Measurements from ENCODE around the gene DNAH6.

Gene DNAH6

DNA sequence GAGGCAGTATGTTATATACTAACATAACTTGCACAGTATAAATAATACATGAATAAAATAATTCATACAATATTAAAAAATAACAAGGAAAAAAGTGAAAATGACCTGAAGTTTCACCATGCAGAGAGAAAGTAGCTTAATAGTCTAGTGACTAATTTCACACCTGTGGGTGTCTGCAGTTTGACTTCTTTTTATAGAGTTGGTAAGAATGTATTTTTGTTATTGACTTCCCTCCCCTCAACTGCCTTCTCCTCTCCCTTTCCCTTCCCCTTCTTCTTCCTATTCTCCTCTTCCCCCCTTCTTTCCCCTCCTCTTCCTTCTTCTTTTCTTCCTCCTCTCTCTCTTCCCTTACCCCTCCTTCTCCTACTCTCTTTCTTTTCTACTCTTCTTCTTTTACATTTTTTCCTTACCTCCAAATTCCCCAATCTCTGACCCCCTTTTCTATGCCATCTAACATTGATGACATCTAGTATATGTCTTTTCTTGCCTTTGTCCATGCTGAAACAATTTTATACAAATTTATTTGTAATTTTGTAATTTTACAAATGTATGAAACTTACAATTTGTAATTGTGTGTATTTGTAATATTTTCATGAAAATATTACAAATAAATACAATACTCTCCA is 3.1 kb downstream of the DNAH6 start:
- no peak for DNase-seq (ENCODE audit: extremely low spot score)
- ChIA-PET CTCF (no interaction called here), POLR2A (no interaction called here)
- TF ChIP-seq FOXK2 (IDR thresholded peaks at IDR 0.05), result no peak
- no peak for TF ChIP-seq ELF4 (IDR thresholded peaks at IDR 0.05)
- no peak for TF ChIP-seq CTBP1 (IDR thresholded peaks at IDR 0.05; ENCODE audit: borderline replicate concordance)
- TF ChIP-seq LEF1 (IDR thresholded peaks at IDR 0.05; ENCODE audit: borderline replicate concordance), result no peak
- no peak for TF ChIP-seq TARDBP (IDR thresholded peaks at IDR 0.05)

DNA sequence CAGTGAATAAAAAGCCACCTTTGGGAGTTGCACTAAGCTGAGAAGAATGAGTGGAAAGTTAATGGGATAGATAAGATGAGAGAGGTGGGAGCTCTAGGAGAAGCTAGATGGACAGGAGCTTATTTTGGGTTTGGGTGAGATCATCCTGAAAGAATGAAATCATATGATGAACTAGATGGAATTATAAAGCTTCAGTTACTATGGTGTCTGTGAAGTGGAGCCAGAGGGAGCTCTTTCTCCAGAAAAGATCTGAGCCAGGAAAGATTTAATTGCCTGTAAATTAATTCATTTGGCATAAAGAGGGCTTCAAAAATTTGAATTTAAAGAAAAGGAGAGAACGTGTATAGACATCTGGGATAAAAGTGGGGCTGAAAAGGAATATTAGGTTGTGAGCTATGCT is 10.3 kb downstream of the DNAH6 start:
- DNase-seq (ENCODE audit: extremely low spot score), result no peak
- POLR2A ChIA-PET, result no interaction called here
- CTCF ChIA-PET, result interaction anchor here (1.0 kb wide), 1 partner anchor 110 kb away, joined by 3 read pairs; no protein-coding TSS in a partner anchor
- TF ChIP-seq, protein P1, sequence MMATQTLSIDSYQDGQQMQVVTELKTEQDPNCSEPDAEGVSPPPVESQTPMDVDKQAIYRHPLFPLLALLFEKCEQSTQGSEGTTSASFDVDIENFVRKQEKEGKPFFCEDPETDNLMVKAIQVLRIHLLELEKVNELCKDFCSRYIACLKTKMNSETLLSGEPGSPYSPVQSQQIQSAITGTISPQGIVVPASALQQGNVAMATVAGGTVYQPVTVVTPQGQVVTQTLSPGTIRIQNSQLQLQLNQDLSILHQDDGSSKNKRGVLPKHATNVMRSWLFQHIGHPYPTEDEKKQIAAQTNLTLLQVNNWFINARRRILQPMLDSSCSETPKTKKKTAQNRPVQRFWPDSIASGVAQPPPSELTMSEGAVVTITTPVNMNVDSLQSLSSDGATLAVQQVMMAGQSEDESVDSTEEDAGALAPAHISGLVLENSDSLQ (IDR thresholded peaks at IDR 0.05), result no peak
- TF ChIP-seq TARDBP (IDR thresholded peaks at IDR 0.05) (no peak), FOXK2 (IDR thresholded peaks at IDR 0.05) (no peak), BHLHE40 (IDR thresholded peaks at IDR 0.05; ENCODE audit: borderline replicate concordance) (no peak), FOXM1 (IDR thresholded peaks at IDR 0.05; ENCODE audit: borderline replicate concordance) (no peak), ARNT (IDR thresholded peaks at IDR 0.05) (no peak), ELF4 (IDR thresholded peaks at IDR 0.05) (no peak), NFRKB (IDR thresholded peaks at IDR 0.05) (no peak), FOXA1 (IDR thresholded peaks at IDR 0.05) (no peak), HDGF (IDR thresholded peaks at IDR 0.05; ENCODE audit: borderline replicate concordance) (no peak), L3MBTL2 (conservative IDR thresholded peaks at IDR 0.05) (no peak), SP1 (IDR thresholded peaks at IDR 0.05) (no peak)

DNA sequence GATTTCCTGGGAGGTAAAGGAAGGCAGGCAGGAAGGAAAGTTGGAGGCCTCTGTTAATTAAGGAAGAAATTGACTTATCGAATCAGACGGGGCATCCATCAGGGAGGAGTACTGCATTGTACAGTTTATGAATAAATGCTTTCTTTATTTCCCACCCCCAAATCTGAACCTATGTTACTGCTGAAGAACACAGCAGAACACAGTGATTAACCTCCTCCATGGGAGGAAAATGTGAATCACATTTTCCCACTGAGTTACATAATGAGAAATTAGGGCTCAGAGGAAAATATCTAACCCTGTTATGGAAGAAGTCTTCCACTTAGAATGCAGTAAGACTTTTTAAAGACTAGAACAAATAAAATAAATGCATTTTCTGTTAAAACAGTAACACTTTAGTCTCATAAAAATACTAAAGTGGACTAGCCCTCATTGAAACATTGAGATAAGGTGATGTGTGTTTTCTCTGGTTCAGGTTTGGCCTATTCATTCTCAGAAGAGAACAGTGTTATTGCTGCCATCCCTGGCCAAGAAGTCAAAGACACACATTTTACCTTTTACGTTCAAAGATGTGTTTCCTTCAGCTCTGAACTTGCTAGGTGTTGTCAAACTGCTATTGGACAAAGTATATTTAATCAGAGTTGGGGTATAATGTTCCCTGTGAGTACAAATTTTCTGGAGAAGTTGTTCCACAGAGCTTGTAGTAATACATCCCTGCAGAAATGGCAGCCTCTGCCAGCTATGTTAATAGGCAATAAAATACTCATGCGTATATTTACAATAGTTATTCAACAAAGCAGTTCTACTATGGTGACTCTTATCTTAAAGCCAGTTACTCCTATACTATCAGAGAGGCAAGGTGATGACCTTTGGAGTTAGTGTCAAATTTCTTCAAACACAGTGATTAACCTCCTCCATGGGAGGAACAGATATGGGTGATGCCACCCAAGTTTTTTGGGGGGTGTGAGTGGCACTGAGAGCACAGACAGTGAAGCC is 11.1 kb downstream of the DNAH6 start:
- CTCF ChIA-PET, result interaction anchor here (1.0 kb wide), 1 partner anchor 109 kb away, joined by 3 read pairs; no protein-coding TSS in a partner anchor
- no peak for DNase-seq (ENCODE audit: extremely low spot score)
- TF ChIP-seq ARNT (IDR thresholded peaks at IDR 0.05), result no peak
- TF ChIP-seq, protein P1 (IDR thresholded peaks at IDR 0.05), result no peak
- no peak for TF ChIP-seq CTBP1 (IDR thresholded peaks at IDR 0.05; ENCODE audit: borderline replicate concordance)
- no peak for TF ChIP-seq TARDBP (IDR thresholded peaks at IDR 0.05)
- no peak for TF ChIP-seq SP1 (IDR thresholded peaks at IDR 0.05)
- no peak for TF ChIP-seq ELF4 (IDR thresholded peaks at IDR 0.05)
- TF ChIP-seq FOXK2 (IDR thresholded peaks at IDR 0.05), result no peak
- TF ChIP-seq HDGF (IDR thresholded peaks at IDR 0.05; ENCODE audit: borderline replicate concordance), result no peak
- no peak for TF ChIP-seq FOXM1 (IDR thresholded peaks at IDR 0.05; ENCODE audit: borderline replicate concordance)
- no peak for TF ChIP-seq LEF1 (IDR thresholded peaks at IDR 0.05; ENCODE audit: borderline replicate concordance)
- no peak for TF ChIP-seq FOXA1 (IDR thresholded peaks at IDR 0.05)
- POLR2A ChIA-PET, result no interaction called here

DNA sequence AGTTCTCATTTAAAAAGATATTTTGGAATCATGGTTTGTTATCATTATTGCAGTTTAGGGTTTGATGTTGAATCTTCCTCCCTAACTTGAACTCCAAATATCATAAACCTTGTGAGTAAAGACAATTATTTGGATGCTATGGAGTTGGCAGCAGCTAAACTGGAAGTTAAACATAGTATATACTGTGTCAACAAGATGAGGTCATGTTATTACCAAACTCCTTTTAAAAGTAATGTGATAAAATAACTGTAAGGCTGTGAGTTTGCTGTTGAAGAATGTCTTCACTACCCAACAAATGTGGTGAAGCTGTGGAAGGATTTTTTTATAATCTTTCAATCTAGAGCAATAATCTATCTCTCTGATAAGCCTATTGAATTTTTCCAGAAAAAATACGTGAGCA is 16.0 kb downstream of the DNAH6 start:
- no peak for DNase-seq (ENCODE audit: extremely low spot score)
- TF ChIP-seq ZNF384 (IDR thresholded peaks at IDR 0.05) (no peak), L3MBTL2 (conservative IDR thresholded peaks at IDR 0.05) (no peak), NFRKB (IDR thresholded peaks at IDR 0.05) (no peak), FOXA1 (IDR thresholded peaks at IDR 0.05) (no peak), FOXM1 (IDR thresholded peaks at IDR 0.05; ENCODE audit: borderline replicate concordance) (no peak), CTBP1 (IDR thresholded peaks at IDR 0.05; ENCODE audit: borderline replicate concordance) (no peak), LEF1 (IDR thresholded peaks at IDR 0.05; ENCODE audit: borderline replicate concordance) (no peak), HDGF (IDR thresholded peaks at IDR 0.05; ENCODE audit: borderline replicate concordance) (no peak), FOXK2 (IDR thresholded peaks at IDR 0.05) (no peak), BHLHE40 (IDR thresholded peaks at IDR 0.05; ENCODE audit: borderline replicate concordance) (no peak)
- ChIA-PET POLR2A (no interaction called here), CTCF (no interaction called here)

DNA sequence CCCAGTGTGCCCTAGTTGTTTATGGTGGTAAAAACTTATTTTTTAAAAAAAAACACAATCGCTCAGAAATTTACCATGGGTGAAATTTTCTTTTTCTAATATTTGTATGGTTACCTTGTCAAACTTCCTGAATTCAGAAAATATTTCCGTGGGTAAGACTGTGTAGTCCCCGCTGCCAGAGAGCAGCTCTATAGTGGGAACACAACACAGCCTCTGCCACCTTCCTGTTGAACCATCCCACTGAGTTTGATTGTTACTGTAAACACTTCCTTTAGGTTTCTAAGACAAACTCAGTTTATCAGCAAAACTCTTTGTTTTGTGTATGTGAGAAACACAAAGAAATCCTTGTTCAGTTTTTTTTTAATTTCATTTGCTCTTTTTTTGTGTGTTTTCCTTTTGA is 17.9 kb downstream of the DNAH6 start:
- DNase-seq (ENCODE audit: extremely low spot score), result no peak
- POLR2A ChIA-PET, result no interaction called here
- CTCF ChIA-PET, result interaction anchor here (0.7 kb wide), 1 partner anchor 30 kb away, joined by 5 read pairs; no protein-coding TSS in a partner anchor
- no peak for TF ChIP-seq FOXM1 (IDR thresholded peaks at IDR 0.05; ENCODE audit: borderline replicate concordance)
- TF ChIP-seq LEF1 (IDR thresholded peaks at IDR 0.05; ENCODE audit: borderline replicate concordance), result no peak
- TF ChIP-seq BHLHE40 (IDR thresholded peaks at IDR 0.05; ENCODE audit: borderline replicate concordance), result no peak
- no peak for TF ChIP-seq CTBP1 (IDR thresholded peaks at IDR 0.05; ENCODE audit: borderline replicate concordance)
- no peak for TF ChIP-seq SUZ12 (IDR thresholded peaks at IDR 0.05)
- no peak for TF ChIP-seq NFRKB (IDR thresholded peaks at IDR 0.05)
- no peak for TF ChIP-seq ARNT (IDR thresholded peaks at IDR 0.05)
- no peak for TF ChIP-seq ELF4 (IDR thresholded peaks at IDR 0.05)
- no peak for TF ChIP-seq FOXK2 (IDR thresholded peaks at IDR 0.05)
- TF ChIP-seq ZNF384 (IDR thresholded peaks at IDR 0.05), result no peak
- TF ChIP-seq, protein P1 (IDR thresholded peaks at IDR 0.05), result no peak
- TF ChIP-seq L3MBTL2 (conservative IDR thresholded peaks at IDR 0.05), result no peak
- no peak for TF ChIP-seq HDGF (IDR thresholded peaks at IDR 0.05; ENCODE audit: borderline replicate concordance)
- no peak for TF ChIP-seq FOXA1 (IDR thresholded peaks at IDR 0.05)
- TF ChIP-seq TARDBP (IDR thresholded peaks at IDR 0.05), result no peak
- no peak for TF ChIP-seq SP1 (IDR thresholded peaks at IDR 0.05)

Data from HEK293T (cell line).